HepG2 (cell line): ENCODE results near the gene THADA. TPM values are rescaled to one million over a fixed set of nuclear protein-coding genes. Genes with fewer than 3 reads are reported as not detected.

ENCODE experiments used
- ATAC-seq: fragments of 200-7000 bp; cut with Tn5 transposase; 3 replicates; pipeline ENCODE4 v1.9.1; 2020; ENCODE audit warnings: mild to moderate bottlenecking, moderate library complexity
- BruUV-seq: library from RNA; stranded (reverse); fragments of 400-500 nt; replicated peaks from 2 replicates; lab custom pipeline; 2021; lab: Mats Ljungman, UMichigan
- CTCF ChIA-PET: fragments of 300-600 bp; formaldehyde crosslinking; extraction: SDS; loops from one replicate; lab custom pipeline; 2021; ENCODE audit warnings: low total read pairs, inconsistent platforms, low intra/inter-chr PET ratio; lab: Yijun Ruan, JAX
- POLR2A ChIA-PET: fragments of 350-600 bp; sonication (Branson Sonifier 250); formaldehyde crosslinking; loops from one replicate; lab custom pipeline; 2020; ENCODE audit warnings: antibody characterized with exemption, inconsistent platforms; lab: Yijun Ruan, JAX
- DNase-seq: peaks from one replicate; pipeline ENCODE4 v3.0.0-alpha.2; 2015; ENCODE audit warnings: low spot score
- FAIRE-seq: peaks from 3 replicates; lab custom pipeline; 2011; peaks lifted over from hg19 to GRCh38; lab: Jason Lieb, UNC
- H2AFZ ChIP-seq: one replicate; pipeline ENCODE4 v1.6.1; 2011; ENCODE audit warnings: low read length, inconsistent platforms
- H3K27ac ChIP-seq: fragments of 300-600 bp; 3 replicates; pipeline ENCODE4 v1.8.0; 2011; ENCODE audit warnings: mixed run types, mild to moderate bottlenecking, mixed read lengths, low read length, inconsistent platforms; ENCODE audit not compliant: insufficient read depth; ENCODE audit errors: extremely low read length
- H3K27me3 ChIP-seq, 2 experiments: fragments of 200-600 bp in 1 of 2; 2 replicates in 1 of 2; 3 replicates in 1 of 2; pipeline versions ENCODE4 v1.6.0 to v1.8.0; 2011; ENCODE audit warnings: low read length in 2 of 2, mild to moderate bottlenecking in 2 of 2, moderate library complexity in 2 of 2, inconsistent platforms in 1 of 2; ENCODE audit not compliant: insufficient read depth in 2 of 2, control insufficient read depth in 1 of 2
- H3K36me3 ChIP-seq, 2 experiments: fragments of 200-600 bp in 1 of 2; replicated peaks in 1 of 2; 2 replicates in 1 of 2; 3 replicates in 1 of 2; pipeline versions ENCODE4 v1.5.1 to v1.8.0; 2011; ENCODE audit warnings: low read length in 2 of 2, inconsistent platforms in 1 of 2; ENCODE audit not compliant: insufficient read depth in 2 of 2, control insufficient read depth in 1 of 2
- H3K4me1 ChIP-seq: 2 replicates; pipeline ENCODE4 v1.5.1; 2012; ENCODE audit warnings: low read length, inconsistent platforms; ENCODE audit not compliant: insufficient read depth
- H3K4me2 ChIP-seq: 2 replicates; pipeline ENCODE4 v1.6.0; 2011; ENCODE audit warnings: low read depth, low read length, inconsistent platforms
- H3K4me3 ChIP-seq, 3 experiments: fragments of 200-600 bp in 1 of 3; sonication (generic), shearing (Covaris generic) in 1 of 3; replicated peaks in 1 of 3; 2 replicates each; pipeline ENCODE4 v1.5.1; 2011 to 2016; ENCODE audit warnings: low read length in 3 of 3, inconsistent platforms in 2 of 3, low read depth in 2 of 3, mild to moderate bottlenecking in 2 of 3, control low read depth in 1 of 3, mixed read lengths in 1 of 3; ENCODE audit not compliant: insufficient read depth in 1 of 3
- H3K79me2 ChIP-seq: one replicate; pipeline ENCODE4 v1.6.1; 2011; ENCODE audit warnings: low read length, inconsistent platforms; ENCODE audit not compliant: insufficient read depth
- H3K9ac ChIP-seq: 2 replicates; pipeline ENCODE4 v1.6.0; 2011; ENCODE audit warnings: mild to moderate bottlenecking, low read depth, low read length, inconsistent platforms; ENCODE audit not compliant: insufficient read depth
- H3K9me3 ChIP-seq: 2 replicates; pipeline ENCODE4 v1.5.1; 2012; ENCODE audit warnings: mild to moderate bottlenecking, low read length
- H4K20me1 ChIP-seq: 2 replicates; pipeline ENCODE4 v1.6.0; 2011; ENCODE audit warnings: inconsistent platforms, mild to moderate bottlenecking, low read length, moderate library complexity; ENCODE audit not compliant: insufficient read depth
- NFIB ChIP-seq: sonication (generic); formaldehyde crosslinking; IDR thresholded peaks from 2 replicates; pipeline ENCODE4 v1.9.0; 2021; ENCODE audit warnings: missing genetic modification reagents, mild to moderate bottlenecking, borderline replicate concordance
- NR2F1 ChIP-seq, 2 experiments: fragments of 450-650 bp in 1 of 2; formaldehyde crosslinking in 1 of 2; IDR thresholded peaks; 2 replicates each; pipeline versions ENCODE4 v1.5.0 to v1.6.1; 2016 to 2020; ENCODE audit warnings: mild to moderate bottlenecking in 1 of 2, missing compliant biosample characterization in 1 of 2, missing genetic modification reagents in 1 of 2, moderate library complexity in 1 of 2
- PRDM15 ChIP-seq: sonication (generic); formaldehyde crosslinking; IDR thresholded peaks from 2 replicates; pipeline ENCODE4 v1.4.0; 2020; ENCODE audit warnings: missing genetic modification reagents
- SKIL ChIP-seq: sonication (generic); formaldehyde crosslinking; IDR thresholded peaks from 2 replicates; pipeline ENCODE4 v1.8.0; 2022; ENCODE audit warnings: missing genetic modification reagents, mild to moderate bottlenecking, moderate library complexity, borderline replicate concordance
- ZNF207 ChIP-seq: fragments of 450-650 bp; IDR thresholded peaks from 2 replicates; pipeline ENCODE4 v1.6.1; 2016; ENCODE audit warnings: antibody characterized with exemption, borderline replicate concordance
- ZNF333 ChIP-seq: sonication (generic); formaldehyde crosslinking; IDR thresholded peaks from 2 replicates; pipeline ENCODE4 v1.4.0; 2020; ENCODE audit warnings: mild to moderate bottlenecking, missing genetic modification reagents, borderline replicate concordance
- WGBS: methylation state at CpG from one replicate; pipeline ENCODE4 v1.1.6; 2017; ENCODE audit warnings: low lambda C conversion rate; 5-methylcytosine and 5-hydroxymethylcytosine counted together
- in situ Hi-C: cut with HindIII; loops from 2 replicates; pipeline ENCODE4 v1.10.0; 2017; ENCODE audit warnings: low pct_unique_long_range_greater_than_20kb; ENCODE audit not compliant: extremely low pct_ligation_motif_present
- intact Hi-C: fragments of 100-400 bp; cut with micrococcal nuclease; formaldehyde crosslinking; loops from one replicate; pipeline ENCODE4 v1.10.0; 2022; ENCODE audit not compliant: unreplicated experiment
- polyA plus RNA-seq, 8 experiments: library from polyadenylated mRNA; depleted of rRNA in 3 of 8; stranded (reverse) in 7 of 8; unstranded in 1 of 8; fragments of >200 nt; fragmentation: Illumina TruSeq in 4 of 8; extraction: Trizol in 4 of 8; gene quantifications; 2 replicates each; pipeline versions ENCODE4 v1.2.1 to v1.2.3, GENCODE V29; 2011 to 2016; ENCODE audit warnings: low read depth in 4 of 8, missing spikeins in 1 of 8, mixed read lengths in 1 of 8; ENCODE audit not compliant: insufficient read depth in 1 of 8
- total RNA-seq, 5 experiments: library from RNA; depleted of rRNA; stranded (reverse); fragments of >200 nt; fragmentation: Illumina TruSeq; extraction: Trizol; gene quantifications; 2 replicates each; pipeline ENCODE4 v1.2.3, GENCODE V29; 2016; ENCODE audit warnings: low read depth in 1 of 5

Gene THADA
- total and polyA plus RNA-seq, 2 of the 13 experiments (the other 11 are each of a cell fraction or from before 2014, with no cell fraction given), result 12.7 to 21.7 TPM

GRCh38 chr2:43259512-43259911 lies 336.3 kb downstream of the THADA start:
- no peak for DNase-seq
- in situ Hi-C loops, result no loop called here
- intact Hi-C loops, result no loop called here
- no peaks in the 10 kb centered on the region for H3K79me2 ChIP-seq
- 100% methylated on average over 1 of the region's 1 CpG for WGBS
- no peak overlapping the region for H3K4me2 ChIP-seq
- no peaks in the 10 kb centered on the region for H3K9me3 ChIP-seq
- FAIRE-seq, result no peak
- H2AFZ ChIP-seq, result no peak overlapping the region
- H3K27me3 ChIP-seq, result no peaks in the 10 kb centered on the region
- no TSS peak for BruUV-seq
- H4K20me1 ChIP-seq, result no peaks in the 10 kb centered on the region
- no peak overlapping the region for H3K9ac ChIP-seq
- POLR2A ChIA-PET, result interaction anchor here (1.2 to 2.6 kb wide), 2 partner anchors 32 to 34 kb away, joined by 3 to 9 read pairs; no protein-coding TSS in a partner anchor
- CTCF ChIA-PET, result no interaction called here
- ATAC-seq, result no peak
- H3K27ac ChIP-seq, result no peak overlapping the region
- peaks cover 67% of the 10 kb centered on the region for H3K4me1 ChIP-seq
- H3K4me3 ChIP-seq, result no peak overlapping the region
- no peaks in the 10 kb centered on the region for H3K36me3 ChIP-seq
- TF ChIP-seq ZNF207, result no peak
- TF ChIP-seq NR2F1 (CRISPR knock-in tag; IDR thresholded peaks at IDR 0.05), result no peak
- no peak for TF ChIP-seq ZNF333
- no peak for TF ChIP-seq SKIL (CRISPR knock-in tag)
- TF ChIP-seq NFIB (CRISPR knock-in tag), result no peak
- no peak for TF ChIP-seq PRDM15
- TF ChIP-seq, all 625 proteins: peak for 0
